ENCODE data around the gene HAO2.

Gene HAO2

GRCh38 chr1:119410961-119411360, 42.4 kb downstream of the HAO2 start:
- Histone ChIP-seq H3K9me3 (ENCODE audit: control insufficient read depth, low read length) (peaks cover 11% of the 10 kb centered on the region), H3K36me3 (ENCODE audit: control insufficient read depth, insufficient read depth, low read length, severe bottlenecking) (no peaks in the 10 kb centered on the region), H3K27me3 (replicated peaks; ENCODE audit: control insufficient read depth, insufficient read depth, low read length) (peaks cover 4% of the 10 kb centered on the region), H3K4me3 (ENCODE audit: low read length) (no peak overlapping the region), H3K4me1 (ENCODE audit: control insufficient read depth, insufficient read depth, low read length) (peaks cover 7% of the 10 kb centered on the region), H3K9ac (ENCODE audit: low read length) (no peak overlapping the region)
- DNase-seq (ENCODE audit: low read depth): no peak

GRCh38 chr1:119414950-119415349, 46.4 kb downstream of the HAO2 start, which contains the start of gene HSD3B2:
TSS of gene HSD3B2 (plus strand) at chr1:119415150. CDS start at chr1:119415420, 270 bp downstream.
- no peak within 1 kb of the TSS for H3K4me3 ChIP-seq (ENCODE audit: low read length)
- no peak for DNase-seq (ENCODE audit: low read depth)
- H3K27me3 ChIP-seq (replicated peaks; ENCODE audit: control insufficient read depth, insufficient read depth, low read length): peaks cover 15% of the 10 kb centered on the region

GRCh38 chr1:119416006-119416640, 47.5 kb downstream of the HAO2 start:
- no peak for DNase-seq (ENCODE audit: low read depth)
- H3K27me3 ChIP-seq (replicated peaks; ENCODE audit: control insufficient read depth, insufficient read depth, low read length): peaks cover 19% of the 10 kb centered on the region
- no peak overlapping the region for H3K4me3 ChIP-seq (ENCODE audit: low read length)
- H3K9ac ChIP-seq (ENCODE audit: low read length): no peak overlapping the region
- H3K36me3 ChIP-seq (ENCODE audit: control insufficient read depth, insufficient read depth, low read length, severe bottlenecking): no peaks in the 10 kb centered on the region
- no peaks in the 10 kb centered on the region for H3K4me1 ChIP-seq (ENCODE audit: control insufficient read depth, insufficient read depth, low read length)
- H3K9me3 ChIP-seq (ENCODE audit: control insufficient read depth, low read length): no peaks in the 10 kb centered on the region

More at GRCh38 chr1:119414950-119415349, 46.4 kb downstream of the HAO2 start, which contains the start of gene HSD3B2:
- H3K4me1 ChIP-seq (ENCODE audit: control insufficient read depth, insufficient read depth, low read length): peaks cover 6% of the 10 kb centered on the region
- H3K36me3 ChIP-seq (ENCODE audit: control insufficient read depth, insufficient read depth, low read length, severe bottlenecking): no peaks in the 10 kb centered on the region
- H3K9me3 ChIP-seq (ENCODE audit: control insufficient read depth, low read length): no peaks in the 10 kb centered on the region
- H3K9ac ChIP-seq (ENCODE audit: low read length): no peak within 1 kb of the TSS

GRCh38 chr1:119419109-119419508, 50.5 kb downstream of the HAO2 start:
- Histone ChIP-seq H3K4me3 (ENCODE audit: low read length) (no peak overlapping the region), H3K36me3 (ENCODE audit: control insufficient read depth, insufficient read depth, low read length, severe bottlenecking) (no peaks in the 10 kb centered on the region), H3K9me3 (ENCODE audit: control insufficient read depth, low read length) (no peaks in the 10 kb centered on the region), H3K27me3 (replicated peaks; ENCODE audit: control insufficient read depth, insufficient read depth, low read length) (peaks cover 19% of the 10 kb centered on the region), H3K9ac (ENCODE audit: low read length) (no peak overlapping the region), H3K4me1 (ENCODE audit: control insufficient read depth, insufficient read depth, low read length) (no peaks in the 10 kb centered on the region)
- no peak for DNase-seq (ENCODE audit: low read depth)

- Histone ChIP-seq H3K9me3 (ENCODE audit: control insufficient read depth, low read length) (no peaks in the 10 kb centered on the region), H3K27me3 (replicated peaks; ENCODE audit: control insufficient read depth, insufficient read depth, low read length) (peaks cover 19% of the 10 kb centered on the region), H3K36me3 (ENCODE audit: control insufficient read depth, insufficient read depth, low read length, severe bottlenecking) (no peaks in the 10 kb centered on the region), H3K9ac (ENCODE audit: low read length) (no peak overlapping the region), H3K4me1 (ENCODE audit: control insufficient read depth, insufficient read depth, low read length) (no peaks in the 10 kb centered on the region), H3K4me3 (ENCODE audit: low read length) (no peak overlapping the region)
- DNase-seq (ENCODE audit: low read depth): no peak
Observed at GRCh38 chr1:119420638-119421037, 52.1 kb downstream of the HAO2 start.

GRCh38 chr1:119422631-119423030, 54.0 kb downstream of the HAO2 start:
- H3K36me3 ChIP-seq (ENCODE audit: control insufficient read depth, insufficient read depth, low read length, severe bottlenecking): no peaks in the 10 kb centered on the region
- no peak for DNase-seq (ENCODE audit: low read depth)
- H3K9me3 ChIP-seq (ENCODE audit: control insufficient read depth, low read length): no peaks in the 10 kb centered on the region
- H3K9ac ChIP-seq (ENCODE audit: low read length): no peak overlapping the region
- peaks cover 9% of the 10 kb centered on the region for H3K27me3 ChIP-seq (replicated peaks; ENCODE audit: control insufficient read depth, insufficient read depth, low read length)
- no peak overlapping the region for H3K4me3 ChIP-seq (ENCODE audit: low read length)
- H3K4me1 ChIP-seq (ENCODE audit: control insufficient read depth, insufficient read depth, low read length): no peaks in the 10 kb centered on the region

GRCh38 chr1:119428991-119429390, 60.4 kb downstream of the HAO2 start:
- no peak for DNase-seq (ENCODE audit: low read depth)
- no peaks in the 10 kb centered on the region for H3K36me3 ChIP-seq (ENCODE audit: control insufficient read depth, insufficient read depth, low read length, severe bottlenecking)
- H3K4me1 ChIP-seq (ENCODE audit: control insufficient read depth, insufficient read depth, low read length): no peaks in the 10 kb centered on the region
- H3K4me3 ChIP-seq (ENCODE audit: low read length): no peak overlapping the region
- no peak overlapping the region for H3K9ac ChIP-seq (ENCODE audit: low read length)
- peaks cover 36% of the 10 kb centered on the region for H3K27me3 ChIP-seq (replicated peaks; ENCODE audit: control insufficient read depth, insufficient read depth, low read length)
- H3K9me3 ChIP-seq (ENCODE audit: control insufficient read depth, low read length): no peaks in the 10 kb centered on the region

- Histone ChIP-seq H3K9ac (ENCODE audit: low read length) (no peak overlapping the region), H3K4me3 (ENCODE audit: low read length) (no peak overlapping the region), H3K9me3 (ENCODE audit: control insufficient read depth, low read length) (no peaks in the 10 kb centered on the region), H3K27me3 (replicated peaks; ENCODE audit: control insufficient read depth, insufficient read depth, low read length) (peaks cover 36% of the 10 kb centered on the region), H3K36me3 (ENCODE audit: control insufficient read depth, insufficient read depth, low read length, severe bottlenecking) (no peaks in the 10 kb centered on the region), H3K4me1 (ENCODE audit: control insufficient read depth, insufficient read depth, low read length) (no peaks in the 10 kb centered on the region)
- no peak for DNase-seq (ENCODE audit: low read depth)
Observed at GRCh38 chr1:119429687-119430086, 61.1 kb downstream of the HAO2 start.

GRCh38 chr1:119430486-119430885, 61.9 kb downstream of the HAO2 start:
- Histone ChIP-seq H3K9me3 (ENCODE audit: control insufficient read depth, low read length) (no peaks in the 10 kb centered on the region), H3K4me3 (ENCODE audit: low read length) (no peak overlapping the region), H3K36me3 (ENCODE audit: control insufficient read depth, insufficient read depth, low read length, severe bottlenecking) (no peaks in the 10 kb centered on the region), H3K27me3 (replicated peaks; ENCODE audit: control insufficient read depth, insufficient read depth, low read length) (peaks cover 36% of the 10 kb centered on the region), H3K9ac (ENCODE audit: low read length) (no peak overlapping the region), H3K4me1 (ENCODE audit: control insufficient read depth, insufficient read depth, low read length) (no peaks in the 10 kb centered on the region)
- DNase-seq (ENCODE audit: low read depth): no peak

GRCh38 chr1:119431836-119432235, 63.3 kb downstream of the HAO2 start:
- DNase-seq (ENCODE audit: low read depth): no peak
- H3K27me3 ChIP-seq (replicated peaks; ENCODE audit: control insufficient read depth, insufficient read depth, low read length): peaks cover 36% of the 10 kb centered on the region
- no peaks in the 10 kb centered on the region for H3K4me1 ChIP-seq (ENCODE audit: control insufficient read depth, insufficient read depth, low read length)
- H3K36me3 ChIP-seq (ENCODE audit: control insufficient read depth, insufficient read depth, low read length, severe bottlenecking): no peaks in the 10 kb centered on the region
- no peak overlapping the region for H3K4me3 ChIP-seq (ENCODE audit: low read length)
- H3K9me3 ChIP-seq (ENCODE audit: control insufficient read depth, low read length): no peaks in the 10 kb centered on the region
- H3K9ac ChIP-seq (ENCODE audit: low read length): no peak overlapping the region

GRCh38 chr1:119435052-119435451, 66.5 kb downstream of the HAO2 start:
- no peaks in the 10 kb centered on the region for H3K9me3 ChIP-seq (ENCODE audit: control insufficient read depth, low read length)
- H3K27me3 ChIP-seq (replicated peaks; ENCODE audit: control insufficient read depth, insufficient read depth, low read length): peaks cover 36% of the 10 kb centered on the region
- no peak for DNase-seq (ENCODE audit: low read depth)
- no peaks in the 10 kb centered on the region for H3K4me1 ChIP-seq (ENCODE audit: control insufficient read depth, insufficient read depth, low read length)
- H3K9ac ChIP-seq (ENCODE audit: low read length): no peak overlapping the region
- no peak overlapping the region for H3K4me3 ChIP-seq (ENCODE audit: low read length)
- H3K36me3 ChIP-seq (ENCODE audit: control insufficient read depth, insufficient read depth, low read length, severe bottlenecking): no peaks in the 10 kb centered on the region

GRCh38 chr1:119438761-119439160, 70.2 kb downstream of the HAO2 start:
- Histone ChIP-seq H3K36me3 (ENCODE audit: control insufficient read depth, insufficient read depth, low read length, severe bottlenecking) (no peaks in the 10 kb centered on the region), H3K27me3 (replicated peaks; ENCODE audit: control insufficient read depth, insufficient read depth, low read length) (peaks cover 45% of the 10 kb centered on the region)
- no peak for DNase-seq (ENCODE audit: low read depth)

More at GRCh38 chr1:119438761-119439160, 70.2 kb downstream of the HAO2 start:
- H3K9me3 ChIP-seq (ENCODE audit: control insufficient read depth, low read length): no peaks in the 10 kb centered on the region
- H3K4me1 ChIP-seq (ENCODE audit: control insufficient read depth, insufficient read depth, low read length): no peaks in the 10 kb centered on the region
- H3K4me3 ChIP-seq (ENCODE audit: low read length): no peak overlapping the region
- H3K9ac ChIP-seq (ENCODE audit: low read length): no peak overlapping the region

All from adipocyte (in vitro differentiated cells).